Calu3 (cell line): ENCODE results near the gene PRUNE2. TPM values are rescaled to one million over a fixed set of nuclear protein-coding genes. Genes with fewer than 3 reads are reported as not detected.

Experiments used
- BruUV-seq: library from RNA; stranded (reverse); fragments of 400-500 nt; replicated peaks from 2 replicates; lab custom pipeline; 2021; lab: Mats Ljungman, UMichigan
- CTCF ChIA-PET: fragments of 300-600 bp; sonication (Branson Sonifier 250); formaldehyde crosslinking; loops from one replicate; lab custom pipeline; 2022; ENCODE audit warnings: antibody characterized with exemption; lab: Charles Lee
- DNase-seq: peaks from one replicate; pipeline ENCODE4 v3.0.0; 2022
- H3K27ac Mint-ChIP-seq: one replicate; pipeline ENCODE4 v1.8.0; 2022; ENCODE audit warnings: mixed read lengths; ENCODE audit not compliant: unreplicated experiment
- H3K27me3 Mint-ChIP-seq: one replicate; pipeline ENCODE4 v1.8.0; 2022; ENCODE audit warnings: mixed read lengths; ENCODE audit not compliant: unreplicated experiment
- H3K36me3 Mint-ChIP-seq: one replicate; pipeline ENCODE4 v1.8.0; 2022; ENCODE audit warnings: mild to moderate bottlenecking, moderate library complexity, mixed read lengths; ENCODE audit not compliant: insufficient read depth, unreplicated experiment
- H3K4me1 Mint-ChIP-seq: one replicate; pipeline ENCODE4 v1.8.0; 2022; ENCODE audit warnings: mild to moderate bottlenecking, low read depth, mixed read lengths; ENCODE audit not compliant: unreplicated experiment
- H3K4me3 Mint-ChIP-seq: one replicate; pipeline ENCODE4 v1.8.0; 2022; ENCODE audit warnings: mild to moderate bottlenecking, low read depth, moderate library complexity, mixed read lengths; ENCODE audit not compliant: unreplicated experiment
- H3K9me3 Mint-ChIP-seq: one replicate; pipeline ENCODE4 v1.8.0; 2022; ENCODE audit warnings: low read depth, mixed read lengths; ENCODE audit not compliant: unreplicated experiment
- intact Hi-C: fragments of 100-400 bp; cut with micrococcal nuclease; formaldehyde crosslinking; loops from one replicate; pipeline ENCODE4 v1.10.0; 2022; ENCODE audit not compliant: unreplicated experiment
- total RNA-seq: library from RNA; stranded (reverse); gene quantifications from 2 replicates; pipeline ENCODE4 v1.2.3, GENCODE V29; 2022
- TF ChIP-seq, protein P1 (sequence below): fragments of 200-600 bp; IDR thresholded peaks from one replicate; pipeline ENCODE4 v1.8.0; 2022; ENCODE audit warnings: antibody characterized with exemption; ENCODE audit not compliant: unreplicated experiment

PRUNE2 gene
- total RNA-seq, 1 experiment from 2014 or later, result 0.07 TPM

DNA sequence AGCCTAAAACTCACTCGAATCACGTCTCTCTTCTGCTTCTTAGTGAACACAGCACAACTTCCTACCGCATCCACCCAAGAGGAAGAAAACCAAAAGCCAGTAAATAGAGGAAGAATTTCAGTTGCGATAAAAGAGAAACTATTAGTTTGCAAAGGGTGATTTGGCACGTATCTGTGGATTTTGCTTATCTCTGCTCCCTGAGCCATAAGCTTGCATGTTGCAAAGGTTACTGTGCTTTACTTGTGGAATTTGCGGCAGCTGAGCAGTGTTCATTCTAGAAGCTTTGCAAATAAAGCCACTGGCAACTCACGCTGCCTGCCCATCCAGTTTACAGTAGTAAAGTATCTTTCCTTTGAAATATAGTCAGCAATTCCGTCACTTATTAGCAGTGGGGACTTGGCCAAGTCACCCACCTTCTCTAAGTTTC, 290.7 kb downstream of the PRUNE2 start:
- peaks cover 13% of the 10 kb centered on the region for H3K27me3 Mint-ChIP-seq
- H3K36me3 Mint-ChIP-seq, result no peaks in the 10 kb centered on the region
- no peak overlapping the region for H3K4me3 Mint-ChIP-seq
- no peak overlapping the region for H3K27ac Mint-ChIP-seq
- TF ChIP-seq, protein P1, sequence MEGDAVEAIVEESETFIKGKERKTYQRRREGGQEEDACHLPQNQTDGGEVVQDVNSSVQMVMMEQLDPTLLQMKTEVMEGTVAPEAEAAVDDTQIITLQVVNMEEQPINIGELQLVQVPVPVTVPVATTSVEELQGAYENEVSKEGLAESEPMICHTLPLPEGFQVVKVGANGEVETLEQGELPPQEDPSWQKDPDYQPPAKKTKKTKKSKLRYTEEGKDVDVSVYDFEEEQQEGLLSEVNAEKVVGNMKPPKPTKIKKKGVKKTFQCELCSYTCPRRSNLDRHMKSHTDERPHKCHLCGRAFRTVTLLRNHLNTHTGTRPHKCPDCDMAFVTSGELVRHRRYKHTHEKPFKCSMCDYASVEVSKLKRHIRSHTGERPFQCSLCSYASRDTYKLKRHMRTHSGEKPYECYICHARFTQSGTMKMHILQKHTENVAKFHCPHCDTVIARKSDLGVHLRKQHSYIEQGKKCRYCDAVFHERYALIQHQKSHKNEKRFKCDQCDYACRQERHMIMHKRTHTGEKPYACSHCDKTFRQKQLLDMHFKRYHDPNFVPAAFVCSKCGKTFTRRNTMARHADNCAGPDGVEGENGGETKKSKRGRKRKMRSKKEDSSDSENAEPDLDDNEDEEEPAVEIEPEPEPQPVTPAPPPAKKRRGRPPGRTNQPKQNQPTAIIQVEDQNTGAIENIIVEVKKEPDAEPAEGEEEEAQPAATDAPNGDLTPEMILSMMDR, result no peak
- H3K9me3 Mint-ChIP-seq, result no peaks in the 10 kb centered on the region
- BruUV-seq, result no TSS peak
- CTCF ChIA-PET, result interaction anchor here (0.6 kb wide), 1 partner anchor 155 kb away, joined by 4 read pairs; no protein-coding TSS in a partner anchor
- no peak for DNase-seq
- H3K4me1 Mint-ChIP-seq, result no peaks in the 10 kb centered on the region
- intact Hi-C loops, result no loop called here

DNA sequence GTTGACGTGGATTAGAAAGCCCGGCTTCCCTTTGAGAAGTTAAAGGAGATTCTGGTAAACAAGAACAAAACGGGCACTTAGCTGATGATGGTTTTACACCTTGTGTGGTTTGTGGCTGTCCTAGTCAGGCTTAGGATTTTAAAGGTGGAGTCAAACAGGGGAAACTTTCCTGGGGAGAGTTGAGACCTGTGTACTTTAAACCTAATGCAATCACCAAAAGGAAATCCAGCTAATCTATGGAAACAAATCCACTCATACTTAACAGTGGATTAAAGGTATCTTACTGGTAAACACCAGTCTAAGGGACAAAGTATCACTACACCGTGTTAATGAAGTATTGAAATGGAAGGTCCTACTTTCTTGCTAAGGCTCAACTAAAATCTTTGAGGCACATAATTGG, 291.9 kb downstream of the PRUNE2 start:
- Mint-ChIP-seq H3K4me3 (no peak overlapping the region), H3K4me1 (no peaks in the 10 kb centered on the region), H3K9me3 (no peaks in the 10 kb centered on the region), H3K27ac (no peak overlapping the region), H3K27me3 (peaks cover 25% of the 10 kb centered on the region), H3K36me3 (no peaks in the 10 kb centered on the region)
- intact Hi-C loops, result no loop called here
- TF ChIP-seq, protein P1, result no peak
- BruUV-seq, result no TSS peak
- CTCF ChIA-PET, result no interaction called here
- no peak for DNase-seq

DNA sequence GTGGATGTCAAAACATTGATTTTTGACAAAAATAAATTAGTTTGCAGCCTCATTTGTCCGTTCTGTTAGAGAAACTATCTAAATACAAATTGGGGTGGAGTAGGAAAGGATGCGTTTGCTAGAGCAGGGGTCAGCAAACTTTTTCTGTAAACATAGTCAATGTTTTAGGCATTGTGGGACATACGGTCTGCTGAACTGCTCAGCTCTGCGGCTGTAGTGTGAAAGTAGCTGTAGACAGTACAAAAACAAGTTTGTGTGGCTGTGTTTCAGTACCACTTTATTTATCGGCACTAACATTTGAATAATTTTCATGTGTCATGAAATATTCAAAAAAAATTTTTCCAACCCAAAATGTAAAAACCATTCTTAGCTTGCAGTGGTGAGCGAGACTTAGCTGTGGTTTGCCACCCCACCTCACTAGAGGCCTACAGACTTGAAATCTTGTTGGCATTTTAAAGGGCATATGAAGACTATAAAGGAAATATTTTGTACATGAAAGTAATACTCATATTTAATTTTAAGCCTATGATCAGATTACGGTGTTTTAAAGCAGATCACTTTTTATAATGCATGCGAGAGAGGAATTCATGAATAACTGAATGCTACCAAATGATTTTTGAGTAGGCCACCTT, 292.6 kb downstream of the PRUNE2 start:
- no peak overlapping the region for H3K4me3 Mint-ChIP-seq
- peaks cover 25% of the 10 kb centered on the region for H3K27me3 Mint-ChIP-seq
- H3K4me1 Mint-ChIP-seq, result no peaks in the 10 kb centered on the region
- DNase-seq, result no peak
- H3K9me3 Mint-ChIP-seq, result no peaks in the 10 kb centered on the region
- intact Hi-C loops, result no loop called here
- no TSS peak for BruUV-seq
- CTCF ChIA-PET, result no interaction called here
- no peak overlapping the region for H3K27ac Mint-ChIP-seq
- H3K36me3 Mint-ChIP-seq, result no peaks in the 10 kb centered on the region
- TF ChIP-seq, protein P1, result no peak

DNA sequence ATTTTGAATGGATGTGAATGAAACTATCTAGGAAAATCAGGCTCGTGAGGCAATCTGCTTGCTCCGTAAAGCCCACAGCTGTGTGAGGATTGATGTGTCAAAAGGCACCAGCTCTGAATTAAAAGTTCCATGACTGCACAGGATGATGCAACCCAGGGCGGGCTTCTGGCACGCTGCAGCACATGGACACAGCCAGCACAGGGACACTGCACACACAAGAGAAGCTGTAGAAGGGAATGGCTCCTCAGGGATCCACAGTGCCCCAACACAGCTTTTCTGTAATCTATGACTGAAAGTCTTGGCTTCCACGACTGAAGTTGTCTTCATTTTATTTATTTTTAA, 295.9 kb downstream of the PRUNE2 start:
- BruUV-seq, result no TSS peak
- no peaks in the 10 kb centered on the region for H3K9me3 Mint-ChIP-seq
- CTCF ChIA-PET, result no interaction called here
- H3K27me3 Mint-ChIP-seq, result peaks cover 18% of the 10 kb centered on the region
- no peaks in the 10 kb centered on the region for H3K4me1 Mint-ChIP-seq
- H3K4me3 Mint-ChIP-seq, result no peak overlapping the region
- no peak overlapping the region for H3K27ac Mint-ChIP-seq
- intact Hi-C loops, result no loop called here
- H3K36me3 Mint-ChIP-seq, result no peaks in the 10 kb centered on the region
- no peak for DNase-seq
- TF ChIP-seq, protein P1, result no peak
